Endothelial cell of umbilical vein (primary cell): ENCODE measurements around the gene TMC1. TPM values are rescaled to one million over a fixed set of nuclear protein-coding genes. Genes with fewer than 3 reads are reported as not detected.

Source experiments
- BruUV-seq: library from RNA; stranded (reverse); fragments of 400-500 nt; replicated peaks from 2 replicates; lab custom pipeline; 2021; lab: Mats Ljungman, UMichigan
- CTCF ChIA-PET: fragments of 300-600, 350-600 bp; sonication (Branson Sonifier 250); formaldehyde crosslinking; loops from one replicate; lab custom pipeline; 2021; ENCODE audit warnings: antibody characterized with exemption, inconsistent platforms; lab: Charles Lee
- POLR2A ChIA-PET: fragments of 300-600, 350-600 bp; sonication (Branson Sonifier 250); formaldehyde crosslinking; loops from one replicate; lab custom pipeline; 2021; ENCODE audit warnings: antibody characterized with exemption, inconsistent platforms; lab: Charles Lee
- DNase-seq: peaks from one replicate; pipeline ENCODE4 v3.0.0-alpha.2; 2011; ENCODE audit warnings: low read depth, low spot score
- FAIRE-seq: peaks from 2 replicates; lab custom pipeline; 2011; peaks lifted over from hg19 to GRCh38; lab: Jason Lieb, UNC
- H2AFZ ChIP-seq: 2 replicates; pipeline ENCODE4 v1.6.0; 2012; ENCODE audit warnings: low read depth, low read length, control low read depth, inconsistent platforms
- H3K27ac ChIP-seq: 2 replicates; pipeline ENCODE4 v1.5.1; 2011; ENCODE audit warnings: low read depth, mild to moderate bottlenecking, control low read depth, low read length, moderate library complexity; ENCODE audit not compliant: insufficient read depth
- H3K27me3 ChIP-seq, 2 experiments: 2 replicates each; pipeline versions ENCODE4 v1.6.0 to v1.6.1; 2011; ENCODE audit warnings: low read length in 2 of 2, mixed read lengths in 1 of 2; ENCODE audit not compliant: control insufficient read depth in 2 of 2, insufficient read depth in 2 of 2
- H3K36me3 ChIP-seq, 2 experiments: 2 replicates in 1 of 2; 3 replicates in 1 of 2; pipeline ENCODE4 v1.5.1; 2011; ENCODE audit warnings: low read length in 2 of 2, mild to moderate bottlenecking in 1 of 2, moderate library complexity in 1 of 2; ENCODE audit not compliant: control insufficient read depth in 2 of 2, insufficient read depth in 2 of 2; ENCODE audit errors: extremely low read depth in 1 of 2
- H3K4me1 ChIP-seq: 3 replicates; pipeline ENCODE4 v1.5.1; 2011; ENCODE audit warnings: mild to moderate bottlenecking, low read length; ENCODE audit not compliant: control insufficient read depth, insufficient read depth; ENCODE audit errors: extremely low read depth
- H3K4me2 ChIP-seq: 2 replicates; pipeline ENCODE4 v1.6.1; 2011; ENCODE audit warnings: low read length, control low read depth, mixed read lengths; ENCODE audit not compliant: insufficient read depth
- H3K4me3 ChIP-seq, 3 experiments: fragments of 200-600 bp in 1 of 3; sonication (generic), shearing (Covaris generic) in 1 of 3; replicated peaks in 1 of 3; 2 replicates each; pipeline ENCODE4 v1.5.1; 2011 to 2016; ENCODE audit warnings: control low read depth in 3 of 3, low read length in 3 of 3, mild to moderate bottlenecking in 2 of 3, inconsistent platforms in 1 of 3, low read depth in 1 of 3, moderate library complexity in 1 of 3; ENCODE audit not compliant: insufficient read depth in 1 of 3
- H3K79me2 ChIP-seq: 2 replicates; pipeline ENCODE4 v1.6.0; 2012; ENCODE audit warnings: low read length, inconsistent platforms; ENCODE audit not compliant: control insufficient read depth, insufficient read depth
- H3K9ac ChIP-seq: replicated peaks from 2 replicates; pipeline ENCODE3; 2011; ENCODE audit warnings: low read length, control low read depth; ENCODE audit not compliant: insufficient read depth; ENCODE audit errors: extremely low read depth
- H3K9me1 ChIP-seq: replicated peaks from 3 replicates; pipeline ENCODE4 v1.6.0; 2011; ENCODE audit warnings: mild to moderate bottlenecking, low read length; ENCODE audit not compliant: control insufficient read depth, insufficient read depth; ENCODE audit errors: extremely low read depth
- H3K9me3 ChIP-seq: replicated peaks from 2 replicates; pipeline ENCODE4 v1.5.1; 2012; ENCODE audit warnings: low read length, inconsistent platforms; ENCODE audit not compliant: control insufficient read depth, insufficient read depth
- H4K20me1 ChIP-seq: replicated peaks from 2 replicates; pipeline ENCODE3; 2011; ENCODE audit warnings: mild to moderate bottlenecking, low read length; ENCODE audit not compliant: control insufficient read depth, insufficient read depth; ENCODE audit errors: extremely low read depth
- CTCF ChIP-seq, 2 donors: IDR thresholded peaks; 1 replicate in 1 of 2; 2 replicates in 1 of 2; pipeline ENCODE4 v1.5.1; 2011; ENCODE audit warnings: low read length in 2 of 2, mild to moderate bottlenecking in 2 of 2, moderate library complexity in 2 of 2, control low read depth in 1 of 2, inconsistent platforms in 1 of 2, low read depth in 1 of 2; ENCODE audit not compliant: insufficient read depth in 1 of 2; ENCODE audit errors: extremely low read depth in 1 of 2
- EZH2 ChIP-seq: IDR thresholded peaks from 2 replicates; pipeline ENCODE4 v1.6.1; 2012; ENCODE audit warnings: borderline replicate concordance, low read depth, mild to moderate bottlenecking, moderate library complexity, low read length, inconsistent platforms; ENCODE audit not compliant: severe bottlenecking
- FOS ChIP-seq: IDR thresholded peaks from 2 replicates; pipeline ENCODE4 v1.6.1; 2011; ENCODE audit warnings: mild to moderate bottlenecking, low read length, moderate library complexity, borderline replicate concordance; ENCODE audit not compliant: insufficient read depth
- GATA2 ChIP-seq: IDR thresholded peaks from 2 replicates; pipeline ENCODE4 v1.7.0; 2011; ENCODE audit warnings: low read depth, mild to moderate bottlenecking, moderate library complexity, mixed read lengths, low read length; ENCODE audit not compliant: insufficient read length, insufficient read depth
- JUN ChIP-seq: IDR thresholded peaks from 2 replicates; pipeline ENCODE4 v1.6.1; 2011; ENCODE audit warnings: borderline replicate concordance, low read depth; ENCODE audit not compliant: insufficient read length, insufficient read depth
- MAX ChIP-seq: IDR thresholded peaks from 2 replicates; pipeline ENCODE4 v1.6.1; 2011; ENCODE audit not compliant: insufficient read depth, insufficient read length
- MYC ChIP-seq: IDR thresholded peaks from one replicate; pipeline ENCODE4 v1.6.1; 2011; ENCODE audit warnings: mild to moderate bottlenecking, low read depth, low read length
- POLR2A ChIP-seq: IDR thresholded peaks from 2 replicates; pipeline ENCODE4 v1.6.1; 2012; ENCODE audit warnings: low read depth, mild to moderate bottlenecking, control low read depth, low read length
- POLR2AphosphoS5 ChIP-seq: IDR thresholded peaks from 2 replicates; pipeline ENCODE4 v1.6.1; 2012; ENCODE audit warnings: low read depth, mild to moderate bottlenecking, control low read depth, low read length, moderate library complexity; ENCODE audit not compliant: insufficient read depth
- dilution Hi-C: fragments of 300-500 bp; cut with MboI; formaldehyde crosslinking; loops from one replicate; pipeline ENCODE4 v1.15.0; 2019; ENCODE audit warnings: low sequenced_read_pairs; ENCODE audit not compliant: extremely low pct_ligation_motif_present
- intact Hi-C: fragments of 100-400 bp; cut with micrococcal nuclease; formaldehyde crosslinking; loops from one replicate; pipeline ENCODE4 v1.10.0; 2022
- polyA plus RNA-seq, 4 experiments: library from polyadenylated mRNA; depleted of rRNA in 3 of 4; stranded (reverse) in 3 of 4; unstranded in 1 of 4; fragments of >200 nt; gene quantifications; 2 replicates each; pipeline versions ENCODE4 v1.2.1 to v1.2.3, GENCODE V29; 2011 to 2012; ENCODE audit warnings: missing spikeins in 1 of 4
- total RNA-seq: library from RNA; stranded (reverse); gene quantifications from 2 replicates; pipeline ENCODE4 v1.2.3, GENCODE V29; 2021

TMC1 gene
- total and polyA plus RNA-seq, 2 donors (not counting 3 experiments of a cell fraction or from before 2014, with no cell fraction given) = 1.5 TPM; not detected in 1

GRCh38 chr9:72551306-72551705 is 29.9 kb downstream of the TMC1 start:
- no peak overlapping the region for H3K4me3 ChIP-seq
- no peaks in the 10 kb centered on the region for H4K20me1 ChIP-seq
- FAIRE-seq = no peak
- no peaks in the 10 kb centered on the region for H3K4me1 ChIP-seq
- H3K27me3 ChIP-seq = no peaks in the 10 kb centered on the region
- dilution Hi-C loops = no loop called here
- no peaks in the 10 kb centered on the region for H3K9me3 ChIP-seq
- H3K27ac ChIP-seq = no peak overlapping the region
- H3K9ac ChIP-seq = no peak overlapping the region
- CTCF ChIA-PET = interaction anchor here (0.8 to 2.0 kb wide), 3 partner anchors 13 to 20 kb away, joined by 3 to 6 read pairs (median 4); no protein-coding TSS in a partner anchor
- no peaks in the 10 kb centered on the region for H3K36me3 ChIP-seq
- H2AFZ ChIP-seq = no peak overlapping the region
- intact Hi-C loops = no loop called here
- TF ChIP-seq FOS = no peak
- TF ChIP-seq JUN = no peak
- no peak for TF ChIP-seq POLR2AphosphoS5
- no peak for TF ChIP-seq POLR2A
- no peak for TF ChIP-seq CTCF (IDR thresholded peaks at IDR 0.05; ENCODE audit: extremely low read depth in 1 of 2, insufficient read depth in 1 of 2, low read depth in 1 of 2, low read length in 2 of 2)
- TF ChIP-seq MAX = no peak
- no peak for TF ChIP-seq MYC
- no peak for TF ChIP-seq GATA2
- no peak for TF ChIP-seq EZH2
- H3K79me2 ChIP-seq = no peaks in the 10 kb centered on the region
- POLR2A ChIA-PET = interaction anchor here (1.3 kb wide), 1 partner anchor 186 kb away, joined by 3 read pairs; the partner anchor contains the start of gene ZFAND5
- no peak for DNase-seq
- H3K4me2 ChIP-seq = no peak overlapping the region
- H3K9me1 ChIP-seq = no peaks in the 10 kb centered on the region
- BruUV-seq = no TSS peak
